Lung (tissue), 12 donors: ENCODE measurements around the gene CCDC171. TPM values are rescaled to one million over a fixed set of nuclear protein-coding genes. Genes with fewer than 3 reads are reported as not detected.

Source experiments
- ATAC-seq: fragments of 200-7000 bp; cut with Tn5 transposase; one replicate; pipeline ENCODE4 v1.9.1; 2020; ENCODE audit warnings: moderate number of reproducible peaks; ENCODE audit not compliant: insufficient read depth, low FRiP score
- DNase-seq, 3 donors: peaks; one replicate each; pipeline ENCODE4 v3.0.0-alpha.2; 2013 to 2017
- H3K27ac ChIP-seq, 2 donors: one replicate each; pipeline ENCODE4 v1.5.1; 2013; ENCODE audit warnings: mild to moderate bottlenecking in 2 of 2, moderate library complexity in 2 of 2, control low read depth in 1 of 2, inconsistent platforms in 1 of 2, low read depth in 1 of 2, low read length in 1 of 2
- H3K27me3 ChIP-seq, 3 donors: one replicate each; pipeline ENCODE4 v1.5.1; 2013; ENCODE audit warnings: low read length in 2 of 3; ENCODE audit not compliant: control insufficient read depth in 3 of 3, insufficient read depth in 3 of 3
- H3K36me3 ChIP-seq, 4 donors: one replicate each; pipeline ENCODE4 v1.5.1; 2013; ENCODE audit warnings: low read length in 4 of 4, mild to moderate bottlenecking in 1 of 4, moderate library complexity in 1 of 4; ENCODE audit not compliant: control insufficient read depth in 4 of 4, insufficient read depth in 4 of 4
- H3K4me1 ChIP-seq, 5 donors: one replicate each; pipeline ENCODE4 v1.5.1; 2013; ENCODE audit warnings: low read length in 5 of 5, mild to moderate bottlenecking in 2 of 5, moderate library complexity in 1 of 5; ENCODE audit not compliant: control insufficient read depth in 5 of 5, insufficient read depth in 5 of 5
- H3K4me3 ChIP-seq: one replicate; pipeline ENCODE4 v1.5.1; 2013; ENCODE audit warnings: mild to moderate bottlenecking, control low read depth, moderate library complexity
- H3K9ac ChIP-seq, 2 donors: one replicate each; pipeline ENCODE4 v1.5.1; 2013; ENCODE audit warnings: low read length in 2 of 2, control low read depth in 1 of 2; ENCODE audit not compliant: insufficient read depth in 1 of 2
- H3K9me3 ChIP-seq, 4 donors: one replicate each; pipeline ENCODE4 v1.5.1; 2013; ENCODE audit warnings: low read length in 3 of 4, mild to moderate bottlenecking in 1 of 4, moderate library complexity in 1 of 4; ENCODE audit not compliant: control insufficient read depth in 4 of 4, insufficient read depth in 3 of 4
- WGBS, 2 donors: extraction: QIAGEN DNeasy Blood & Tissue Kit; methylation state at CpG; one replicate each; pipeline ENCODE4 v1.1.7; 2013; 5-methylcytosine and 5-hydroxymethylcytosine counted together
- polyA plus RNA-seq, 2 donors: library from polyadenylated mRNA; stranded (reverse); fragments of 200-250 nt; gene quantifications; one replicate each; pipeline ENCODE4 v1.2.1, GENCODE V29; 2013
- total RNA-seq, 2 donors: library from RNA; depleted of rRNA in 1 of 2; stranded (reverse); fragments of >200 nt in 1 of 2; gene quantifications; one replicate each; pipeline ENCODE4 v1.2.1, GENCODE V29; 2014 to 2021
- TF ChIP-seq, protein P1 (sequence below): IDR thresholded peaks from 2 replicates; pipeline ENCODE4 v1.5.1; 2012; ENCODE audit warnings: mild to moderate bottlenecking; ENCODE audit errors: control extremely low read depth, extremely low read depth
- donor health status: control.
- donor health status: control.
- donor health status: Bipolar disorder and iron deficiency.
- donor health status: healthy.
- donor health status: DM: yes; HTN: yes; CAD: no.

The CCDC171 gene
- total and polyA plus RNA-seq, 4 donors, result 0.40 to 17.0 (median 2.5) TPM

DNA sequence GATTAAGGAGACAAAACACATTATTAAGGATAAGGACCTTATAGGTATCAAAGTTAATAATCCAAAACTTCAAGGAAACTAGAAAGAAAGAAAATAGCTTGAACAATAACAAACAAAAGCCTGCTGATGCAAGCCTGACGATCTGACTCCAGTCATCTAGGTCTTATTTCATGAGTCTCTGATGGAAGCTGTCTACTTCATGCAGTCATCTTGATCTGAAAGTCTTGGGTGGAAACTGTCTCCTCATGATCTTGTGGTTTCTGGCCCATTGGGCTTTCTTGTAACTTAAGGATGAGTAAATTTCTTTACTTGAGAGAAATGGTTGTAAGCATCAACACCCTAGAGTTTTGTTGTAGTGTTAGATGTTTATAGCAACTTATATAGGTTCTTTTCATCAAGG, 21.5 kb upstream of the CCDC171 start:
- whole genome bisulfite sequencing, 2 donors, result 57 to 74% methylated on average over 1 of the region's 1 CpG
- no peaks in the 10 kb centered on the region for H3K27me3 ChIP-seq

DNA sequence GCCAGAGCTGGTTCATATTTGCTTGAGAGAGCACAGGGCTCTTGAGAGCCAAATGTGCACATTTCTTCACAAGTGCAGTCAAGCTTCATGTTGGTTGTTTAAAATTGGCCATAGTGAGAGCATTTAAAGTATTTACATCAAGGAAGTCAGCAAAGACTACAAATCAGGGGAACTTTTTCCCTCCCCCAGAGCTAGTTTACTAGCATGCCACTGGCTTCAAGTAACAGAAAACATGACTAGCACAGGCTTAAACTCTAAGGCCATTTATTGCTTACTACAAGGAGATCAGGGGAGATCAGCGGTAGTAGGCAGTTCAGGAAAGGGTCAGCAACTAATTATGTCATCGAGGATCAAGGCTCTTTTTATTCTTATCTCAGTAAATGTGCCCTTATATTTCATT, 11.0 kb upstream of the CCDC171 start:
- 44 to 65% methylated on average over 2 of the region's 2 CpGs for WGBS, 2 donors
- Histone ChIP-seq H3K9ac (no peak overlapping the region), H3K27me3 (no peaks in the 10 kb centered on the region), H3K4me1 (peaks cover 0 to 5% (median 0%) of the 10 kb centered on the region in 5 donors), H3K27ac (no peak overlapping the region), H3K36me3 (no peaks in the 10 kb centered on the region), H3K9me3 (no peaks in the 10 kb centered on the region), H3K4me3 (no peak overlapping the region)
- peak in 2 of 3 donors; percentile 53 to 70 for DNase-seq
- TF ChIP-seq, protein P1, sequence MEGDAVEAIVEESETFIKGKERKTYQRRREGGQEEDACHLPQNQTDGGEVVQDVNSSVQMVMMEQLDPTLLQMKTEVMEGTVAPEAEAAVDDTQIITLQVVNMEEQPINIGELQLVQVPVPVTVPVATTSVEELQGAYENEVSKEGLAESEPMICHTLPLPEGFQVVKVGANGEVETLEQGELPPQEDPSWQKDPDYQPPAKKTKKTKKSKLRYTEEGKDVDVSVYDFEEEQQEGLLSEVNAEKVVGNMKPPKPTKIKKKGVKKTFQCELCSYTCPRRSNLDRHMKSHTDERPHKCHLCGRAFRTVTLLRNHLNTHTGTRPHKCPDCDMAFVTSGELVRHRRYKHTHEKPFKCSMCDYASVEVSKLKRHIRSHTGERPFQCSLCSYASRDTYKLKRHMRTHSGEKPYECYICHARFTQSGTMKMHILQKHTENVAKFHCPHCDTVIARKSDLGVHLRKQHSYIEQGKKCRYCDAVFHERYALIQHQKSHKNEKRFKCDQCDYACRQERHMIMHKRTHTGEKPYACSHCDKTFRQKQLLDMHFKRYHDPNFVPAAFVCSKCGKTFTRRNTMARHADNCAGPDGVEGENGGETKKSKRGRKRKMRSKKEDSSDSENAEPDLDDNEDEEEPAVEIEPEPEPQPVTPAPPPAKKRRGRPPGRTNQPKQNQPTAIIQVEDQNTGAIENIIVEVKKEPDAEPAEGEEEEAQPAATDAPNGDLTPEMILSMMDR, result no peak
- ATAC-seq, result no peak

More for the DNA sequence above, 21.5 kb upstream of the CCDC171 start:
- no peak overlapping the region for H3K27ac ChIP-seq
- H3K9me3 ChIP-seq, result no peaks in the 10 kb centered on the region
- no peak for DNase-seq
- no peak overlapping the region for H3K4me3 ChIP-seq
- no peaks in the 10 kb centered on the region for H3K36me3 ChIP-seq
- TF ChIP-seq, protein P1, result no peak
- ATAC-seq, result no peak
- no peaks in the 10 kb centered on the region for H3K4me1 ChIP-seq
- no peak overlapping the region for H3K9ac ChIP-seq

DNA sequence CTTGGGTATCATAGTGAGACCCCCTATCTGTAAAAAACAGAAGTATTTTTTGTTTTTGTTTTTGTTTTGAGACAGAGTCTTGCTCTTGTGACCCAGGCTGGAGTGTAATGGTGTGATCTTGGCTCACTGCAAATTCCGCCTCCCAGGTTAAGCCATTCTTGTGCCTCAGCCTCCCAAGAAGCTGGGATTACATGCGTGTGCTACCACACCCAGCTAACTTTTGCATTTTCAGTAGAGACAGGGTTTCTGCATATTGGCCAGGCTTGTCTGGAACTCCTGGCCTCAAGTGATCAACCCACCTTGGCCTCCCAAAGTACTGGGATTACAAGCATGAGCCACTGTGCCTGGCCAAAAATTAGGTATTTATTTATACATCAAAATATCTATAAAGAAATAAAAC, 10.2 kb upstream of the CCDC171 start:
- Histone ChIP-seq H3K4me3 (no peak overlapping the region), H3K9ac (no peak overlapping the region), H3K36me3 (no peaks in the 10 kb centered on the region), H3K27ac (no peak overlapping the region), H3K4me1 (peaks cover 0 to 5% (median 0%) of the 10 kb centered on the region in 5 donors), H3K27me3 (no peaks in the 10 kb centered on the region), H3K9me3 (no peaks in the 10 kb centered on the region)
- 96% methylated on average over 2 of the region's 2 CpGs for WGBS, 2 donors
- no peak for ATAC-seq
- no peak for DNase-seq
- TF ChIP-seq, protein P1, result no peak

DNA sequence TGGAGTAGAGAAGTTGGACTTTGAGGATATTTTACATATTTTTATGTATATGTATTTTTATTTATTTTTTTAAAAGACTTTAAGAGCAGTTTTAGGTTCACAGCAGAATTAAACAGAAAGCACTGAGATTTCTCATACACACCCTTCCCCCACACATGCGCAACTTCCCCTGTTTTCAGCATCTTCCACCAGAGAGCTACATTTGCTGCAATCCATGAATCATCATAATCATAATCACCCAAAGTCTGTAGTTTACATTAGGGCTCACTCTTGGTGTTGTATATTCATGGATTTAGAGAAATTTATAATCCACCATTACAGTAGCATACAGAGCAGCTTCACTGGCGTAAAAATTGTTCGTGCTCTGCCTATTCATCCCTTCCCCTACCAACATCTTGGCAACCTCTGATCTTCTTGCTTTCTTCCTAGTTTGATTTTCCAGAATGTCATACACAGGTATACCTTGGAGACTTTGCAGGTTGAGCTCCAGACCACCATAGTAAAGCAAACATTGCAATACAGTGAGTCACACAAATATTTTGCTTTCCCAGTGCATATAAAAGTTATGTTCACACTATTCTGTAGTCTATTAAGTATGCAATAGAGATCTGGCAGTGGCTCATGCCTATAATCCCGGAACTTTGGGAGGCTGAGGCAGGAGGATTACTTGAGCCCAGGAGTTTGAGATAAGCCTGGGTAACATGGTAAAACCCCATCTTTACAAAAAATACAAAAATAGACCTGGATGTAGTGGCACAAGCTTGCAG, 9.6 kb upstream of the CCDC171 start:
- WGBS, 2 donors, result 82 to 83% methylated on average over 4 of the region's 4 CpGs
- Histone ChIP-seq H3K27me3 (no peaks in the 10 kb centered on the region), H3K36me3 (no peaks in the 10 kb centered on the region), H3K4me1 (peaks cover 0 to 5% (median 0%) of the 10 kb centered on the region in 5 donors), H3K9ac (no peak overlapping the region), H3K9me3 (no peaks in the 10 kb centered on the region), H3K27ac (no peak overlapping the region), H3K4me3 (no peak overlapping the region)
- DNase-seq, result peak in 1 of 3 donors; percentile 22
- TF ChIP-seq, protein P1, result no peak
- ATAC-seq, result no peak
